GM23338 (cell line): ENCODE results near the gene NHLRC4. TPM values are rescaled to one million over a fixed set of nuclear protein-coding genes. Genes with fewer than 3 reads are reported as not detected.

Experiments used
- ATAC-seq: fragments of 200-7000 bp; cut with Tn5 transposase; 3 replicates; pipeline ENCODE4 v1.9.1; 2020
- DNase-seq: peaks from one replicate; pipeline ENCODE4 v3.0.0-alpha.2; 2015; ENCODE audit warnings: low spot score
- H2AFZ ChIP-seq: fragments of 200-600 bp; sonication (generic); 2 replicates; pipeline ENCODE4 v1.8.0; 2016; ENCODE audit warnings: antibody characterized with exemption, mild to moderate bottlenecking, moderate library complexity
- H3F3A ChIP-seq: fragments of 200-600 bp; sonication (generic); replicated peaks from 2 replicates; pipeline ENCODE4 v1.8.0; 2017; ENCODE audit warnings: antibody characterized with exemption, mixed run types, low read depth
- H3K27ac ChIP-seq: fragments of 200-600 bp; sonication (generic); 2 replicates; pipeline ENCODE4 v1.6.1; 2016; ENCODE audit warnings: low read depth
- H3K27me3 ChIP-seq: fragments of 200-600 bp; sonication (generic); 2 replicates; pipeline ENCODE4 v1.8.0; 2016; ENCODE audit warnings: mild to moderate bottlenecking, mixed run types, moderate library complexity; ENCODE audit not compliant: insufficient read depth
- H3K36me3 ChIP-seq: fragments of 200-600 bp; sonication (generic); 2 replicates; pipeline ENCODE4 v1.8.0; 2016; ENCODE audit warnings: mild to moderate bottlenecking; ENCODE audit not compliant: insufficient read depth
- H3K4me1 ChIP-seq: fragments of 200-600 bp; sonication (generic); 2 replicates; pipeline ENCODE4 v1.8.0; 2016; ENCODE audit warnings: mild to moderate bottlenecking, moderate library complexity; ENCODE audit not compliant: insufficient read depth
- H3K4me2 ChIP-seq: fragments of 200-600 bp; sonication (generic); 2 replicates; pipeline ENCODE4 v1.7.1; 2017; ENCODE audit warnings: mixed run types
- H3K4me3 ChIP-seq: fragments of 200-600 bp; sonication (generic); 2 replicates; pipeline ENCODE4 v1.6.1; 2016; ENCODE audit warnings: mixed run types
- H3K79me2 ChIP-seq: fragments of 200-600 bp; sonication (generic); replicated peaks from 2 replicates; pipeline ENCODE4 v1.8.0; 2017; ENCODE audit warnings: mild to moderate bottlenecking; ENCODE audit not compliant: insufficient read depth
- H3K9me2 ChIP-seq: fragments of 200-600 bp; sonication (generic); 2 replicates; pipeline ENCODE4 v1.8.0; 2017; ENCODE audit not compliant: insufficient read depth
- H4K20me1 ChIP-seq: fragments of 200-600 bp; sonication (generic); replicated peaks from 2 replicates; pipeline ENCODE4 v1.8.0; 2017; ENCODE audit warnings: mild to moderate bottlenecking; ENCODE audit not compliant: insufficient read depth
- H3K27ac Mint-ChIP-seq: 2 replicates; pipeline ENCODE4 v1.8.0; 2020; ENCODE audit warnings: inconsistent platforms, mild to moderate bottlenecking, moderate library complexity, mixed read lengths
- H3K27me3 Mint-ChIP-seq: 3 replicates; pipeline ENCODE4 v1.8.0; 2022; ENCODE audit warnings: low read depth, mild to moderate bottlenecking, moderate library complexity, mixed read lengths, inconsistent platforms; ENCODE audit not compliant: insufficient read depth, poor library complexity
- H3K36me3 Mint-ChIP-seq: 3 replicates; pipeline ENCODE4 v1.8.0; 2021; ENCODE audit warnings: low read depth, mild to moderate bottlenecking, inconsistent platforms, moderate library complexity, mixed read lengths
- H3K4me1 Mint-ChIP-seq: 3 replicates; pipeline ENCODE4 v1.8.0; 2020; ENCODE audit warnings: mild to moderate bottlenecking, inconsistent platforms, mixed read lengths
- H3K4me3 Mint-ChIP-seq: 3 replicates; pipeline ENCODE4 v1.8.0; 2021; ENCODE audit warnings: moderate library complexity, mild to moderate bottlenecking, inconsistent platforms, mixed read lengths
- H3K9me3 Mint-ChIP-seq: 3 replicates; pipeline ENCODE4 v1.8.0; 2020; ENCODE audit warnings: moderate library complexity, mild to moderate bottlenecking, inconsistent platforms, mixed read lengths
- CREB1 ChIP-seq: fragments of 250-450 bp; sonication (Bioruptor Pico); IDR thresholded peaks from 2 replicates; pipeline ENCODE4 v1.5.0; 2020; ENCODE audit warnings: low read depth, mild to moderate bottlenecking, moderate library complexity
- CTCF ChIP-seq, 2 experiments: fragments of 200-600 bp in 1 of 2; sonication (generic) in 1 of 2; conservative IDR thresholded peaks; 2 replicates each; pipeline versions ENCODE4 v1.5.1 to v1.6.1; 2016 to 2017; ENCODE audit warnings: antibody characterized with exemption in 2 of 2, low read depth in 2 of 2, mild to moderate bottlenecking in 2 of 2, moderate library complexity in 1 of 2
- ETS1 ChIP-seq: IDR thresholded peaks from 2 replicates; pipeline ENCODE4 v1.6.1; 2016; ENCODE audit warnings: antibody characterized with exemption
- EZH2 ChIP-seq: fragments of 200-600 bp; sonication (generic); IDR thresholded peaks from one replicate; pipeline ENCODE4 v1.8.0; 2017; ENCODE audit warnings: antibody characterized with exemption, mild to moderate bottlenecking, low read depth; ENCODE audit not compliant: unreplicated experiment
- EZH2phosphoT487 ChIP-seq: fragments of 200-600 bp; sonication (generic); IDR thresholded peaks from one replicate; pipeline ENCODE4 v1.8.1; 2018; ENCODE audit warnings: antibody characterized with exemption; ENCODE audit not compliant: unreplicated experiment
- JUNB ChIP-seq: IDR thresholded peaks from one replicate; pipeline ENCODE4 v1.6.1; 2016; ENCODE audit warnings: antibody characterized with exemption; ENCODE audit not compliant: unreplicated experiment
- NANOG ChIP-seq: IDR thresholded peaks from 2 replicates; pipeline ENCODE4 v1.6.1; 2016; ENCODE audit warnings: antibody characterized with exemption, borderline replicate concordance
- POLR2AphosphoS5 ChIP-seq: IDR thresholded peaks from 2 replicates; pipeline ENCODE4 v1.6.1; 2016; ENCODE audit warnings: antibody characterized with exemption, low read depth
- REST ChIP-seq: IDR thresholded peaks from one replicate; pipeline ENCODE4 v1.6.1; 2018; ENCODE audit warnings: antibody characterized with exemption; ENCODE audit not compliant: unreplicated experiment
- STAT1 ChIP-seq: IDR thresholded peaks from one replicate; pipeline ENCODE4 v1.6.1; 2016; ENCODE audit warnings: antibody characterized with exemption; ENCODE audit not compliant: unreplicated experiment
- ZNF114 ChIP-seq: fragments of 250-450 bp; sonication (Bioruptor Pico); IDR thresholded peaks from 2 replicates; pipeline ENCODE4 v1.5.0; 2020; ENCODE audit warnings: mild to moderate bottlenecking, moderate library complexity
- ZNF331 ChIP-seq: fragments of 250-450 bp; sonication (Bioruptor Pico); IDR thresholded peaks from 2 replicates; pipeline ENCODE4 v1.5.0; 2020; ENCODE audit warnings: low read depth, mild to moderate bottlenecking, moderate library complexity
- ZNF462 ChIP-seq: fragments of 250-450 bp; sonication (Bioruptor Pico); IDR thresholded peaks from 2 replicates; pipeline ENCODE4 v1.5.0; 2020; ENCODE audit warnings: mild to moderate bottlenecking, moderate library complexity
- polyA plus RNA-seq: library from polyadenylated mRNA; unstranded; fragments of >200 nt; fragmentation: Nextera tagmentation; extraction: Ambion mirVana; gene quantifications from 2 replicates; pipeline ENCODE4 v1.2.1, GENCODE V29; 2016
- total RNA-seq: library from RNA; depleted of rRNA; stranded (reverse); fragments of >200 nt; shearing (Covaris generic); gene quantifications from 2 replicates; pipeline ENCODE4 v1.2.3, GENCODE V29; 2014

Gene NHLRC4
- total and polyA plus RNA-seq, 2 experiments from 2014 or later: 0.47 to 0.80 TPM

GRCh38 chr16:616733-617586 is 50.2 kb downstream of the NHLRC4 start:
- H3K4me2 ChIP-seq: no peak overlapping the region
- Mint-ChIP-seq H3K36me3 (peaks cover 13% of the 10 kb centered on the region; the same call in 2 of the 3 replicates), H3K27ac (no peak overlapping the region)

More at GRCh38 chr16:616733-617586, 50.2 kb downstream of the NHLRC4 start:
- no peaks in the 10 kb centered on the region for H3K4me1 ChIP-seq
- no peaks in the 10 kb centered on the region for H3K36me3 ChIP-seq
- TF ChIP-seq ZNF331 (CRISPR knock-in tag) (no peak), EZH2 (no peak), CREB1 (CRISPR knock-in tag) (no peak), CTCF (conservative IDR thresholded peaks at IDR 0.05; ENCODE audit: low read depth in 2 of 2) (no peak), ETS1 (no peak), EZH2phosphoT487 (no peak), JUNB (no peak), POLR2AphosphoS5 (no peak), REST (no peak), ZNF462 (CRISPR knock-in tag) (no peak), NANOG (no peak), ZNF114 (no peak), STAT1 (no peak)
- no peak overlapping the region for H3K4me3 Mint-ChIP-seq
- peaks cover 14% of the 10 kb centered on the region for H3K27me3 Mint-ChIP-seq
- DNase-seq: no peak
- H3K9me3 Mint-ChIP-seq: peaks cover 7% of the 10 kb centered on the region; the same call in 2 of the 3 replicates
- no peaks in the 10 kb centered on the region; the same call in 1 of the 2 replicates for H4K20me1 ChIP-seq
- no peaks in the 10 kb centered on the region for H3K9me2 ChIP-seq
- no peak overlapping the region for H3K4me3 ChIP-seq
- H3K27ac ChIP-seq: no peak overlapping the region
- H3K79me2 ChIP-seq: no peaks in the 10 kb centered on the region
- H3K27me3 ChIP-seq: no peaks in the 10 kb centered on the region
- ATAC-seq: no peak
- H3F3A ChIP-seq: peaks cover 5% of the 10 kb centered on the region; the same call in 1 of the 2 replicates
- peaks cover 6% of the 10 kb centered on the region; the same call in 2 of the 3 replicates for H3K4me1 Mint-ChIP-seq
- no peak overlapping the region for H2AFZ ChIP-seq
